Neural crest cell (in vitro differentiated cells): ENCODE measurements around the gene KCNQ4. TPM values are rescaled to one million over a fixed set of nuclear protein-coding genes. Genes with fewer than 3 reads are reported as not detected.

Source experiments
- DNase-seq: peaks from one replicate; pipeline ENCODE4 v3.0.0; 2021; ENCODE audit warnings: low read depth, mixed read lengths, low spot score
- H3K27ac Mint-ChIP-seq: one replicate; pipeline ENCODE4 v1.8.0; 2021; ENCODE audit warnings: mild to moderate bottlenecking, mixed read lengths; ENCODE audit not compliant: unreplicated experiment
- H3K27me3 Mint-ChIP-seq: 2 replicates; pipeline ENCODE4 v1.8.0; 2021; ENCODE audit warnings: low read depth, mild to moderate bottlenecking, mixed read lengths
- H3K36me3 Mint-ChIP-seq: 2 replicates; pipeline ENCODE4 v1.8.0; 2021; ENCODE audit warnings: low read depth, mild to moderate bottlenecking, mixed read lengths
- H3K4me1 Mint-ChIP-seq: 2 replicates; pipeline ENCODE4 v1.8.0; 2021; ENCODE audit warnings: mixed read lengths
- H3K4me3 Mint-ChIP-seq: one replicate; pipeline ENCODE4 v1.8.0; 2021; ENCODE audit warnings: mild to moderate bottlenecking, mixed read lengths
- H3K9me3 Mint-ChIP-seq: 2 replicates; pipeline ENCODE4 v1.8.0; 2021; ENCODE audit warnings: mixed read lengths
- total RNA-seq: library from RNA; stranded (reverse); gene quantifications from 2 replicates; pipeline ENCODE4 v1.2.1, GENCODE V29; 2021
- TF ChIP-seq, protein P1 (sequence below): fragments of 200-600 bp; sonication (generic); conservative IDR thresholded peaks from 2 replicates; pipeline ENCODE4 v1.5.0; 2021; ENCODE audit warnings: antibody characterized with exemption, mild to moderate bottlenecking

Gene KCNQ4
- total RNA-seq, 1 donor from 2014 or later: 0.89 TPM

DNA sequence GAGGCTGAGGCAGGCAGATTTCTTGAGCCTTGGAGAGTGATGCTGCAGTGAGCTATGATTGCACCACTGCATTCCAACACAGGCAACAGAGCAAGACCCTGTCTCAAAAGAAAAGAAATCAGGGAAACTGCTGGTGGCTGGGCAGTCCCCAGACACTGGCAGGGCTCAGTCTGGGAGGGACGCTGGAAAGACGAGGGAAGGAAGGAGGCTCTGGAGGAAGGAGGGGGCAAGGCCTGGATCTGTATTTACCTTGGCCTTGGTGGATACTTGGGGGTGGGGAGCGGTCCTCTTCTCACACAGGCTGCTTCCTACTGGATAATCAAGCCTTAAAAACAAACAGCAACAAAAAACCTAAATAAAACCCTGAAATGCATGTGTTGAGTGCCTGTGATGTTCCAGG is 24.4 kb downstream of the KCNQ4 start:
- Mint-ChIP-seq H3K27ac (no peak overlapping the region), H3K27me3 (peaks cover 4% of the 10 kb centered on the region), H3K9me3 (no peaks in the 10 kb centered on the region), H3K36me3 (no peaks in the 10 kb centered on the region), H3K4me1 (peaks cover 45% of the 10 kb centered on the region), H3K4me3 (no peak overlapping the region)
- TF ChIP-seq, protein P1, sequence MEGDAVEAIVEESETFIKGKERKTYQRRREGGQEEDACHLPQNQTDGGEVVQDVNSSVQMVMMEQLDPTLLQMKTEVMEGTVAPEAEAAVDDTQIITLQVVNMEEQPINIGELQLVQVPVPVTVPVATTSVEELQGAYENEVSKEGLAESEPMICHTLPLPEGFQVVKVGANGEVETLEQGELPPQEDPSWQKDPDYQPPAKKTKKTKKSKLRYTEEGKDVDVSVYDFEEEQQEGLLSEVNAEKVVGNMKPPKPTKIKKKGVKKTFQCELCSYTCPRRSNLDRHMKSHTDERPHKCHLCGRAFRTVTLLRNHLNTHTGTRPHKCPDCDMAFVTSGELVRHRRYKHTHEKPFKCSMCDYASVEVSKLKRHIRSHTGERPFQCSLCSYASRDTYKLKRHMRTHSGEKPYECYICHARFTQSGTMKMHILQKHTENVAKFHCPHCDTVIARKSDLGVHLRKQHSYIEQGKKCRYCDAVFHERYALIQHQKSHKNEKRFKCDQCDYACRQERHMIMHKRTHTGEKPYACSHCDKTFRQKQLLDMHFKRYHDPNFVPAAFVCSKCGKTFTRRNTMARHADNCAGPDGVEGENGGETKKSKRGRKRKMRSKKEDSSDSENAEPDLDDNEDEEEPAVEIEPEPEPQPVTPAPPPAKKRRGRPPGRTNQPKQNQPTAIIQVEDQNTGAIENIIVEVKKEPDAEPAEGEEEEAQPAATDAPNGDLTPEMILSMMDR: no peak
- no peak for DNase-seq

DNA sequence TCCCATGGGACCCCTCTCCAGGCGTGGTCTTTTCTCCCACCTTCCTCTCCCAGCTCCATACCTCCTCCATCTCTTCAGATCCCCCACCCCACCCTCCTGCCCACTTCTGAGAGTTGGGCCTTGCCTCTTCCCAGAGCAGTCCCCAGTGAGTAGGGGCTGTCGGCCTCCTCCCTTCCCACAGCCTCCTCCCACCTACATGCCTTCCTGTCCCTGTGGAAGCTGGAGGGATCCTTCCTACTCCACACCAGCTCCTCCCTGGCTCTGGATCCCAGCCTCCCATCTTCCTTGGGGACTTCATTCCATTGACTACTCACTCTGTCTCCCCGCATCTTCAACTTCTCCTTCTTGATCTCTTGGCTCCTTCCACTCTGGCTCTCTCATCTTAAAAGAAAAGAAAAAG is 24.9 kb downstream of the KCNQ4 start:
- no peak overlapping the region for H3K4me3 Mint-ChIP-seq
- H3K4me1 Mint-ChIP-seq: peaks cover 45% of the 10 kb centered on the region
- H3K36me3 Mint-ChIP-seq: no peaks in the 10 kb centered on the region
- TF ChIP-seq, protein P1: no peak
- H3K27me3 Mint-ChIP-seq: peaks cover 6% of the 10 kb centered on the region
- no peaks in the 10 kb centered on the region for H3K9me3 Mint-ChIP-seq
- DNase-seq: no peak
- no peak overlapping the region for H3K27ac Mint-ChIP-seq

GRCh38 chr1:40808909-40809308 is 25.3 kb downstream of the KCNQ4 start:
- Mint-ChIP-seq H3K27ac (no peak overlapping the region), H3K4me1 (peaks cover 45% of the 10 kb centered on the region), H3K4me3 (no peak overlapping the region), H3K27me3 (peaks cover 6% of the 10 kb centered on the region), H3K9me3 (no peaks in the 10 kb centered on the region), H3K36me3 (no peaks in the 10 kb centered on the region)
- TF ChIP-seq, protein P1: no peak
- DNase-seq: no peak

DNA sequence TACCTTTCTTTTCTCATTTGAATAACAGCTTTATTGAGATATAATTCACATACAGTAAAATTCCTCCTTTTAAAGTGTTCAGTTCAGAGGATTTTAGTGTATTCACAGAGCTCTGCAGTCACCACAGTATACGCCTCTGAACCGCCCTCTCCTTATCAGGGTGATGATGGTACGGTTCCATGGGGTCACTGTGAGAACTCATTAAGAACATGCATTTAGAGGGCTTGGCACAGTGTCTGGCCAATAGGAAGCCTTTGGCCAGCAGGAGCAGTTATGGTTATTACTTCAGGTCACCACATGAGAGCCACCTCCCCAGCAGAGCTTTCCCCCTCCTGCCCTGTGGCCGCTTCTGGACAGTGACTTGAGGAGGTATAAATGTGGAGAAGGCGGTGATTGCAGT is 27.3 kb downstream of the KCNQ4 start:
- Mint-ChIP-seq H3K9me3 (no peaks in the 10 kb centered on the region), H3K4me1 (peaks cover 38% of the 10 kb centered on the region), H3K36me3 (no peaks in the 10 kb centered on the region), H3K27ac (no peak overlapping the region), H3K4me3 (no peak overlapping the region), H3K27me3 (peaks cover 6% of the 10 kb centered on the region)
- DNase-seq: no peak
- TF ChIP-seq, protein P1: no peak

DNA sequence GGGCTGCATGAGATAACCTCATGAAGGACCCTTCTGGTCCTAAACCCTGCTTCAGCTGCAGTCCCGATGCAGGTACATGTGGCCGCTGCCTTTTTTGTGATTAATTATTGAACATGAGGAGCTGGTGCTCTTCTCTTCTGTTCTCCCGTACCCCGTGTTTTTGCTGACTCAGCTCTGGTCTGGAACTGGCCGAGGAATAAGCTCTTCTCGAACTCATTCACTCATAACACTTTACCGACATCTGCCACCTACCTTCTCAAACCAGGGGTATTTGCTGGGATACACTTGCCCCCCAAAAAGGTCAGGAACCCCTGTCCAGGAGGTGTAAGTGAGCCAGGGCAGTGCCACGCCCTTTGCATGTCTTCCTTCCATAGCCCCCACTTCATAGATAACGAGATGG is 31.8 kb downstream of the KCNQ4 start:
- Mint-ChIP-seq H3K9me3 (no peaks in the 10 kb centered on the region), H3K4me1 (peaks cover 17% of the 10 kb centered on the region), H3K36me3 (no peaks in the 10 kb centered on the region), H3K27ac (no peak overlapping the region), H3K27me3 (peaks cover 17% of the 10 kb centered on the region), H3K4me3 (no peak overlapping the region)
- TF ChIP-seq, protein P1: no peak
- DNase-seq: no peak

GRCh38 chr1:40817791-40818263 is 34.2 kb downstream of the KCNQ4 start:
- Mint-ChIP-seq H3K27me3 (peaks cover 16% of the 10 kb centered on the region), H3K36me3 (no peaks in the 10 kb centered on the region), H3K9me3 (no peaks in the 10 kb centered on the region), H3K27ac (no peak overlapping the region), H3K4me3 (peak overlapping the region; percentile 73), H3K4me1 (peaks cover 21% of the 10 kb centered on the region)
- no peak for DNase-seq
- TF ChIP-seq, protein P1: no peak
